Measurements from ENCODE around the gene OTOGL.

Gene OTOGL

GRCh38 chr12:80406253-80406652 is 306.9 kb downstream of the OTOGL start:
- DNase-seq = no peak

- DNase-seq = no peak
Observed at GRCh38 chr12:80411787-80412186, 312.4 kb downstream of the OTOGL start.

GRCh38 chr12:80412343-80412953 is 313.1 kb downstream of the OTOGL start:
- DNase-seq = peak; percentile 30

GRCh38 chr12:80413462-80413861 is 314.1 kb downstream of the OTOGL start:
- DNase-seq = no peak

GRCh38 chr12:80415466-80415865 is 316.1 kb downstream of the OTOGL start:
- no peak for DNase-seq

GRCh38 chr12:80419644-80420043 is 320.3 kb downstream of the OTOGL start:
- DNase-seq = no peak

GRCh38 chr12:80420075-80420474 is 320.7 kb downstream of the OTOGL start:
- DNase-seq = no peak

GRCh38 chr12:80422550-80422949 is 323.2 kb downstream of the OTOGL start:
- DNase-seq = no peak
